HEK293T (cell line): Measurements from ENCODE around the gene CHST11.

Experiments
- FOXA1 ChIP-seq: fragments of 450-650 bp; IDR thresholded peaks from 2 replicates; pipeline ENCODE4 v1.6.1; 2016; ENCODE audit warnings: mild to moderate bottlenecking
- FOXM1 ChIP-seq: fragments of 450-650 bp; IDR thresholded peaks from 2 replicates; pipeline ENCODE4 v1.6.1; 2017; ENCODE audit warnings: mild to moderate bottlenecking, borderline replicate concordance
- L3MBTL2 ChIP-seq: fragments of 450-650 bp; conservative IDR thresholded peaks from 2 replicates; pipeline ENCODE4 v1.6.1; 2016; ENCODE audit warnings: mild to moderate bottlenecking
- SP1 ChIP-seq: fragments of 450-650 bp; IDR thresholded peaks from 2 replicates; pipeline ENCODE4 v1.6.1; 2017

GRCh38 chr12:104604995-104605675 is 148.4 kb downstream of the CHST11 start:
- TF ChIP-seq FOXM1 (no peak), L3MBTL2 (no peak), FOXA1 (no peak), SP1 (no peak)
